HEK293 (cell line): ENCODE data around the gene HIGD2A.

Experiments used
- CTCF ChIA-PET: fragments of 350-600 bp; formaldehyde crosslinking; extraction: SDS; loops from one replicate; lab custom pipeline; 2021; ENCODE audit warnings: antibody characterized with exemption; lab: Yijun Ruan, JAX
- POLR2A ChIA-PET: fragments of 300-600 bp; formaldehyde crosslinking; extraction: SDS; loops from one replicate; lab custom pipeline; 2020; ENCODE audit warnings: antibody characterized with exemption, inconsistent platforms; lab: Yijun Ruan, JAX
- H3K27ac ChIP-seq: fragments of 200-500 bp; sonication (Bioruptor generic); 2 replicates; pipeline ENCODE4 v1.5.1; 2014; ENCODE audit warnings: low read depth, low read length, control low read depth, inconsistent platforms; ENCODE audit errors: extremely low read depth
- H3K36me3 ChIP-seq, 2 experiments: fragments of 200-500 bp in 1 of 2; sonication (Bioruptor generic) in 1 of 2; 1 replicate in 1 of 2; 2 replicates in 1 of 2; pipeline ENCODE4 v1.5.1; 2014 to 2017; ENCODE audit warnings: inconsistent platforms in 2 of 2, low read length in 2 of 2; ENCODE audit not compliant: control insufficient read depth in 2 of 2, insufficient read depth in 1 of 2
- H3K4me1 ChIP-seq: fragments of 200-500 bp; sonication (Bioruptor generic); 2 replicates; pipeline ENCODE4 v1.5.1; 2014; ENCODE audit warnings: mild to moderate bottlenecking, low read length, inconsistent platforms; ENCODE audit not compliant: control insufficient read depth, insufficient read depth
- H3K4me3 ChIP-seq: 2 replicates; pipeline ENCODE4 v1.5.1; 2011; ENCODE audit warnings: low read depth, mild to moderate bottlenecking, control low read depth, low read length, moderate library complexity
- H3K9me3 ChIP-seq: fragments of 200-500 bp; sonication (Bioruptor generic); 2 replicates; pipeline ENCODE4 v1.5.1; 2014; ENCODE audit warnings: low read depth, low read length, inconsistent platforms; ENCODE audit not compliant: control insufficient read depth, insufficient read depth
- EGR2 ChIP-seq: fragments of 450-650 bp; formaldehyde crosslinking; IDR thresholded peaks from 2 replicates; pipeline ENCODE4 v1.5.1; 2016; ENCODE audit warnings: low read depth, missing biosample characterization, missing genetic modification characterization
- KLF10 ChIP-seq: fragments of 450-650 bp; IDR thresholded peaks from 2 replicates; pipeline ENCODE4 v1.5.1; 2018; ENCODE audit warnings: missing biosample characterization, mild to moderate bottlenecking, missing genetic modification characterization
- OVOL3 ChIP-seq: fragments of 450-650 bp; formaldehyde crosslinking; IDR thresholded peaks from 2 replicates; pipeline ENCODE4 v1.5.1; 2016; ENCODE audit warnings: missing biosample characterization, missing genetic modification characterization
- TCF7L2 ChIP-seq: IDR thresholded peaks from 2 replicates; pipeline ENCODE4 v1.6.1; 2011; ENCODE audit warnings: low read depth, mild to moderate bottlenecking, inconsistent platforms, low read length, moderate library complexity, borderline replicate concordance
- ZNF146 ChIP-seq: fragments of 450-650 bp; formaldehyde crosslinking; IDR thresholded peaks from 2 replicates; pipeline ENCODE4 v1.5.1; 2016; ENCODE audit warnings: missing biosample characterization, missing genetic modification characterization
- ZNF155 ChIP-seq: fragments of 450-650 bp; formaldehyde crosslinking; IDR thresholded peaks from 2 replicates; pipeline ENCODE4 v1.5.1; 2016; ENCODE audit warnings: missing biosample characterization, missing genetic modification characterization
- ZNF157 ChIP-seq: fragments of 450-650 bp; formaldehyde crosslinking; IDR thresholded peaks from 2 replicates; pipeline ENCODE4 v1.5.1; 2016; ENCODE audit warnings: missing biosample characterization, missing genetic modification characterization
- ZNF37A ChIP-seq: fragments of 450-650 bp; IDR thresholded peaks from 2 replicates; pipeline ENCODE4 v1.5.1; 2018; ENCODE audit warnings: missing biosample characterization, missing genetic modification characterization
- ZNF416 ChIP-seq: fragments of 450-650 bp; formaldehyde crosslinking; IDR thresholded peaks from 2 replicates; pipeline ENCODE4 v1.5.1; 2016; ENCODE audit warnings: missing biosample characterization, missing genetic modification characterization
- ZNF433 ChIP-seq: fragments of 450-650 bp; formaldehyde crosslinking; IDR thresholded peaks from 2 replicates; pipeline ENCODE4 v1.5.1; 2016; ENCODE audit warnings: missing biosample characterization, missing genetic modification characterization, low read depth
- ZNF600 ChIP-seq: fragments of 450-650 bp; formaldehyde crosslinking; IDR thresholded peaks from 2 replicates; pipeline ENCODE4 v1.5.1; 2016; ENCODE audit warnings: missing biosample characterization, missing genetic modification characterization
- ZNF610 ChIP-seq: fragments of 450-650 bp; formaldehyde crosslinking; IDR thresholded peaks from 2 replicates; pipeline ENCODE4 v1.5.1; 2016; ENCODE audit warnings: missing biosample characterization, missing genetic modification characterization, borderline replicate concordance
- ZNF629 ChIP-seq: fragments of 450-650 bp; formaldehyde crosslinking; IDR thresholded peaks from 2 replicates; pipeline ENCODE4 v1.5.1; 2017; ENCODE audit warnings: missing biosample characterization, missing genetic modification characterization
- ZNF658 ChIP-seq: fragments of 450-650 bp; formaldehyde crosslinking; IDR thresholded peaks from 2 replicates; pipeline ENCODE4; 2016; ENCODE audit warnings: missing biosample characterization, missing genetic modification characterization
- ZNF791 ChIP-seq: fragments of 450-650 bp; formaldehyde crosslinking; IDR thresholded peaks from 2 replicates; pipeline ENCODE4 v1.5.1; 2016; ENCODE audit warnings: missing biosample characterization, missing genetic modification characterization
- TF ChIP-seq, protein P1 (sequence below): fragments of 450-650 bp; formaldehyde crosslinking; IDR thresholded peaks from 2 replicates; pipeline ENCODE4 v1.5.1; 2016; ENCODE audit warnings: missing biosample characterization, missing genetic modification characterization
- TF ChIP-seq, protein P2 (sequence below): fragments of 450-650 bp; formaldehyde crosslinking; IDR thresholded peaks from 2 replicates; pipeline ENCODE4 v1.5.1; 2017; ENCODE audit warnings: missing biosample characterization, missing genetic modification characterization
- TF ChIP-seq, protein P3 (sequence below): fragments of 450-650 bp; formaldehyde crosslinking; IDR thresholded peaks from 2 replicates; pipeline ENCODE4 v1.5.1; 2016; ENCODE audit warnings: missing biosample characterization, missing genetic modification characterization
- TF ChIP-seq, protein P4 (sequence below): fragments of 450-650 bp; IDR thresholded peaks from 2 replicates; pipeline ENCODE4 v1.5.1; 2018; ENCODE audit warnings: missing biosample characterization, mild to moderate bottlenecking, missing genetic modification characterization
- TF ChIP-seq, protein P5 (sequence below): fragments of 450-650 bp; formaldehyde crosslinking; IDR thresholded peaks from 2 replicates; pipeline ENCODE4 v1.5.1; 2016; ENCODE audit warnings: missing biosample characterization, missing genetic modification characterization
- TF ChIP-seq, protein P6 (sequence below): fragments of 450-650 bp; IDR thresholded peaks from 2 replicates; pipeline ENCODE4 v1.5.1; 2018; ENCODE audit warnings: missing biosample characterization, missing genetic modification characterization

The HIGD2A gene

DNA sequence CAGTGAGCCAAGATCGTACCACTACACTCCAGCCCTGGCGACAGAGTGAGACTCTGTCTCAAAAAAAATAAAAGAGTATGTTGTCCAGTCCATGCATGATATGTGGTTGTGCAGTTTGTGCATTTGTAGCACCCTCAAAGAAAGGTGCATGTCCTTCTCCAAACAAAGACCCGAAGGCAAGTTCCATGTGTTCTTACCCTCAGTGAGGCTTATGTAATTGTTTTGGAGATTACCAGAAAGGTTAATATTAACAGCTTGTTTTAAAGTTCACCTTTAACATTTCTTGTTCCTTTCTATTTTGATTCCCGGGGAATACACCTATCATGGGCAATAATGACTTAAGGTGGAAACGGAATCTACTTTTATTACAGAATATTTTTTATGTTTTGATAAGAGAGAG, 49.2 kb upstream of the HIGD2A start:
- CTCF ChIA-PET, result no interaction called here
- no peak for TF ChIP-seq ZNF433 (tag by site-specific recombination)
- TF ChIP-seq, protein P1, sequence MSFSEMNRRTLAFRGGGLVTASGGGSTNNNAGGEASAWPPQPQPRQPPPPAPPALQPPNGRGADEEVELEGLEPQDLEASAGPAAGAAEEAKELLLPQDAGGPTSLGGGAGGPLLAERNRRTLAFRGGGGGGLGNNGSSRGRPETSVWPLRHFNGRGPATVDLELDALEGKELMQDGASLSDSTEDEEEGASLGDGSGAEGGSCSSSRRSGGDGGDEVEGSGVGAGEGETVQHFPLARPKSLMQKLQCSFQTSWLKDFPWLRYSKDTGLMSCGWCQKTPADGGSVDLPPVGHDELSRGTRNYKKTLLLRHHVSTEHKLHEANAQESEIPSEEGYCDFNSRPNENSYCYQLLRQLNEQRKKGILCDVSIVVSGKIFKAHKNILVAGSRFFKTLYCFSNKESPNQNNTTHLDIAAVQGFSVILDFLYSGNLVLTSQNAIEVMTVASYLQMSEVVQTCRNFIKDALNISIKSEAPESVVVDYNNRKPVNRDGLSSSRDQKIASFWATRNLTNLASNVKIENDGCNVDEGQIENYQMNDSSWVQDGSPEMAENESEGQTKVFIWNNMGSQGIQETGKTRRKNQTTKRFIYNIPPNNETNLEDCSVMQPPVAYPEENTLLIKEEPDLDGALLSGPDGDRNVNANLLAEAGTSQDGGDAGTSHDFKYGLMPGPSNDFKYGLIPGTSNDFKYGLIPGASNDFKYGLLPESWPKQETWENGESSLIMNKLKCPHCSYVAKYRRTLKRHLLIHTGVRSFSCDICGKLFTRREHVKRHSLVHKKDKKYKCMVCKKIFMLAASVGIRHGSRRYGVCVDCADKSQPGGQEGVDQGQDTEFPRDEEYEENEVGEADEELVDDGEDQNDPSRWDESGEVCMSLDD (tag by site-specific recombination), result no peak
- no peak for TF ChIP-seq EGR2 (tag by site-specific recombination)
- TF ChIP-seq ZNF157, result no peak
- TF ChIP-seq, protein P2, sequence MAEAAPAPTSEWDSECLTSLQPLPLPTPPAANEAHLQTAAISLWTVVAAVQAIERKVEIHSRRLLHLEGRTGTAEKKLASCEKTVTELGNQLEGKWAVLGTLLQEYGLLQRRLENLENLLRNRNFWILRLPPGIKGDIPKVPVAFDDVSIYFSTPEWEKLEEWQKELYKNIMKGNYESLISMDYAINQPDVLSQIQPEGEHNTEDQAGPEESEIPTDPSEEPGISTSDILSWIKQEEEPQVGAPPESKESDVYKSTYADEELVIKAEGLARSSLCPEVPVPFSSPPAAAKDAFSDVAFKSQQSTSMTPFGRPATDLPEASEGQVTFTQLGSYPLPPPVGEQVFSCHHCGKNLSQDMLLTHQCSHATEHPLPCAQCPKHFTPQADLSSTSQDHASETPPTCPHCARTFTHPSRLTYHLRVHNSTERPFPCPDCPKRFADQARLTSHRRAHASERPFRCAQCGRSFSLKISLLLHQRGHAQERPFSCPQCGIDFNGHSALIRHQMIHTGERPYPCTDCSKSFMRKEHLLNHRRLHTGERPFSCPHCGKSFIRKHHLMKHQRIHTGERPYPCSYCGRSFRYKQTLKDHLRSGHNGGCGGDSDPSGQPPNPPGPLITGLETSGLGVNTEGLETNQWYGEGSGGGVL (tag by site-specific recombination), result no peak
- no peak overlapping the region for H3K27ac ChIP-seq
- POLR2A ChIA-PET, result interaction anchor here (1.3 kb wide), 1 partner anchor 22 kb away, joined by 5 read pairs; the partner anchor contains the start of gene KIAA1191
- H3K36me3 ChIP-seq, result peaks cover 29 to 64% of the 10 kb centered on the region in 2 experiments
- H3K4me3 ChIP-seq, result no peak overlapping the region
- no peaks in the 10 kb centered on the region for H3K9me3 ChIP-seq
- H3K4me1 ChIP-seq, result no peaks in the 10 kb centered on the region

DNA sequence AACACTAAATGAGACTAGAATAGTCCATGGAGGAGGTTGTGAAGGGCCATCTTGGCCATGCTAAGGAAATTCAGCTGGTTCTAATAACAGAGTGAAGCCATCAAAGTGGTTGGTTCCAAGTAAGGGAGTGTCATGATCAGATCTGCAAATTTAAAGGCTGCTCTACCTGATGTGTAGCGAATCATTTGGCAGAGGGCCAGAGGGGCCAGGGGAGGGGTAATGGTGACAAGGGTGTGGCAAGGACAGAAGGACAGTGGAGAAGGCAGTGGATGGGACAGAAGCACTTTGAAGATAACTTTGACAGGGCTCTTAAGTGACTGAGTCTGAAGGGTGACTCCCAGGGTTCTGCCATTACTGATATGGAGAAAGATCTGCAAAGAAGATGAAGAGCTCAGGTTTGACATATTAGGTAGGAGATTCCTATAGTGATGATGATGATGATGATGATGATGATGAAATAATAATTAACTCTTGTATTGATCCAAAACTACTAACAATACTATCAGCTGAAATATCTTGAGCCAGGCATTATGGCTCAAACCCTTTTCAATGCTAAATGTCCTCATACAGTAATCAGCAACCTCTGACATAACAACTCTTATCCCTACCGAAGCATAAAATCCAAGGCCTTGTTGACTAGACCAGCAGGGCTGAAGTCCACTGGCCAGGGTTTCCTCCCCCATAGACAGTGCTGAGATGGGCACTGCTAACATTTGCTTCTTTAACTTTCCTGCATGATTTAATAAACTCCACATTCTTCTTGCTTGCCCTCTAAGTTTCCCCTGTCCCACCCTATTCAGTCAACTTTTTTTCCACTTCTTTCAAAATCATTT, 47.0 kb upstream of the HIGD2A start:
- Histone ChIP-seq H3K27ac (no peak overlapping the region), H3K36me3 (peaks cover 37 to 75% of the 10 kb centered on the region in 2 experiments), H3K9me3 (no peaks in the 10 kb centered on the region), H3K4me3 (no peak overlapping the region), H3K4me1 (no peaks in the 10 kb centered on the region)
- TF ChIP-seq ZNF155 (tag by site-specific recombination) (no peak), ZNF610 (tag by site-specific recombination) (no peak), ZNF600 (tag by site-specific recombination) (peak; percentile 35), ZNF629 (tag by site-specific recombination) (no peak), ZNF146 (tag by site-specific recombination) (peak; percentile 61; the same call in 1 of the 2 replicates), ZNF416 (tag by site-specific recombination) (no peak), TCF7L2 (no peak), ZNF658 (no peak), ZNF791 (tag by site-specific recombination) (no peak), KLF10 (tag by site-specific recombination) (no peak), ZNF37A (tag by site-specific recombination) (no peak), OVOL3 (tag by site-specific recombination) (no peak)
- TF ChIP-seq, protein P3, sequence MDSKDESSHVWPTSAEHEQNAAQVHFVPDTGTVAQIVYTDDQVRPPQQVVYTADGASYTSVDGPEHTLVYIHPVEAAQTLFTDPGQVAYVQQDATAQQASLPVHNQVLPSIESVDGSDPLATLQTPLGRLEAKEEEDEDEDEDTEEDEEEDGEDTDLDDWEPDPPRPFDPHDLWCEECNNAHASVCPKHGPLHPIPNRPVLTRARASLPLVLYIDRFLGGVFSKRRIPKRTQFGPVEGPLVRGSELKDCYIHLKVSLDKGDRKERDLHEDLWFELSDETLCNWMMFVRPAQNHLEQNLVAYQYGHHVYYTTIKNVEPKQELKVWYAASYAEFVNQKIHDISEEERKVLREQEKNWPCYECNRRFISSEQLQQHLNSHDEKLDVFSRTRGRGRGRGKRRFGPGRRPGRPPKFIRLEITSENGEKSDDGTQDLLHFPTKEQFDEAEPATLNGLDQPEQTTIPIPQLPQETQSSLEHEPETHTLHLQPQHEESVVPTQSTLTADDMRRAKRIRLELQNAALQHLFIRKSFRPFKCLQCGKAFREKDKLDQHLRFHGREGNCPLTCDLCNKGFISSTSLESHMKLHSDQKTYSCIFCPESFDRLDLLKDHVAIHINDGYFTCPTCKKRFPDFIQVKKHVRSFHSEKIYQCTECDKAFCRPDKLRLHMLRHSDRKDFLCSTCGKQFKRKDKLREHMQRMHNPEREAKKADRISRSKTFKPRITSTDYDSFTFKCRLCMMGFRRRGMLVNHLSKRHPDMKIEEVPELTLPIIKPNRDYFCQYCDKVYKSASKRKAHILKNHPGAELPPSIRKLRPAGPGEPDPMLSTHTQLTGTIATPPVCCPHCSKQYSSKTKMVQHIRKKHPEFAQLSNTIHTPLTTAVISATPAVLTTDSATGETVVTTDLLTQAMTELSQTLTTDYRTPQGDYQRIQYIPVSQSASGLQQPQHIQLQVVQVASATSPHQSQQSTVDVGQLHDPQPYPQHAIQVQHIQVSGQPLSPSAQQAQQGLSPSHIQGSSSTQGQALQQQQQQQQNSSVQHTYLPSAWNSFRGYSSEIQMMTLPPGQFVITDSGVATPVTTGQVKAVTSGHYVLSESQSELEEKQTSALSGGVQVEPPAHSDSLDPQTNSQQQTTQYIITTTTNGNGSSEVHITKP (tag by site-specific recombination), result peak; percentile 54
- TF ChIP-seq, protein P4, sequence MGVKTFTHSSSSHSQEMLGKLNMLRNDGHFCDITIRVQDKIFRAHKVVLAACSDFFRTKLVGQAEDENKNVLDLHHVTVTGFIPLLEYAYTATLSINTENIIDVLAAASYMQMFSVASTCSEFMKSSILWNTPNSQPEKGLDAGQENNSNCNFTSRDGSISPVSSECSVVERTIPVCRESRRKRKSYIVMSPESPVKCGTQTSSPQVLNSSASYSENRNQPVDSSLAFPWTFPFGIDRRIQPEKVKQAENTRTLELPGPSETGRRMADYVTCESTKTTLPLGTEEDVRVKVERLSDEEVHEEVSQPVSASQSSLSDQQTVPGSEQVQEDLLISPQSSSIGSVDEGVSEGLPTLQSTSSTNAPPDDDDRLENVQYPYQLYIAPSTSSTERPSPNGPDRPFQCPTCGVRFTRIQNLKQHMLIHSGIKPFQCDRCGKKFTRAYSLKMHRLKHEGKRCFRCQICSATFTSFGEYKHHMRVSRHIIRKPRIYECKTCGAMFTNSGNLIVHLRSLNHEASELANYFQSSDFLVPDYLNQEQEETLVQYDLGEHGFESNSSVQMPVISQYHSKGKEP (tag by site-specific recombination), result no peak
- TF ChIP-seq, protein P5, sequence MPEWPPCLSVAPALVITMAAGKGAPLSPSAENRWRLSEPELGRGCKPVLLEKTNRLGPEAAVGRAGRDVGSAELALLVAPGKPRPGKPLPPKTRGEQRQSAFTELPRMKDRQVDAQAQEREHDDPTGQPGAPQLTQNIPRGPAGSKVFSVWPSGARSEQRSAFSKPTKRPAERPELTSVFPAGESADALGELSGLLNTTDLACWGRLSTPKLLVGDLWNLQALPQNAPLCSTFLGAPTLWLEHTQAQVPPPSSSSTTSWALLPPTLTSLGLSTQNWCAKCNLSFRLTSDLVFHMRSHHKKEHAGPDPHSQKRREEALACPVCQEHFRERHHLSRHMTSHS (tag by site-specific recombination), result no peak
- TF ChIP-seq, protein P6, sequence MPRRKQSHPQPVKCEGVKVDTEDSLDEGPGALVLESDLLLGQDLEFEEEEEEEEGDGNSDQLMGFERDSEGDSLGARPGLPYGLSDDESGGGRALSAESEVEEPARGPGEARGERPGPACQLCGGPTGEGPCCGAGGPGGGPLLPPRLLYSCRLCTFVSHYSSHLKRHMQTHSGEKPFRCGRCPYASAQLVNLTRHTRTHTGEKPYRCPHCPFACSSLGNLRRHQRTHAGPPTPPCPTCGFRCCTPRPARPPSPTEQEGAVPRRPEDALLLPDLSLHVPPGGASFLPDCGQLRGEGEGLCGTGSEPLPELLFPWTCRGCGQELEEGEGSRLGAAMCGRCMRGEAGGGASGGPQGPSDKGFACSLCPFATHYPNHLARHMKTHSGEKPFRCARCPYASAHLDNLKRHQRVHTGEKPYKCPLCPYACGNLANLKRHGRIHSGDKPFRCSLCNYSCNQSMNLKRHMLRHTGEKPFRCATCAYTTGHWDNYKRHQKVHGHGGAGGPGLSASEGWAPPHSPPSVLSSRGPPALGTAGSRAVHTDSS, result peak; percentile 87
- POLR2A ChIA-PET, result no interaction called here
- CTCF ChIA-PET, result no interaction called here
